AG04450 (cell line): ENCODE results near the gene ADARB2. TPM values are rescaled to one million over a fixed set of nuclear protein-coding genes. Genes with fewer than 3 reads are reported as not detected.

Experiments used
- CTCF ChIA-PET: fragments of 300-600, 350-600 bp; formaldehyde crosslinking; extraction: SDS; loops from one replicate; lab custom pipeline; 2022; ENCODE audit warnings: antibody characterized with exemption, inconsistent platforms; lab: Charles Lee
- POLR2A ChIA-PET: fragments of 350-600 bp; formaldehyde crosslinking; extraction: SDS; loops from one replicate; lab custom pipeline; 2021; ENCODE audit warnings: antibody characterized with exemption, inconsistent platforms; lab: Yijun Ruan, JAX
- DNase-seq: peaks from one replicate; pipeline ENCODE4 v3.0.0-alpha.2; 2011; ENCODE audit warnings: low read depth, low spot score
- H3K27ac ChIP-seq: one replicate; pipeline ENCODE4 v1.5.1; 2012; ENCODE audit warnings: low read depth, low read length, control low read depth
- H3K27me3 ChIP-seq: one replicate; pipeline ENCODE4 v1.6.0; 2012; ENCODE audit warnings: low read length; ENCODE audit not compliant: control insufficient read depth, insufficient read depth
- H3K4me3 ChIP-seq: 2 replicates; pipeline ENCODE4 v1.5.1; 2011; ENCODE audit warnings: mild to moderate bottlenecking, low read depth, low read length, control low read depth
- H3K9me3 ChIP-seq: 2 replicates; pipeline ENCODE4 v1.5.1; 2012; ENCODE audit warnings: low read length; ENCODE audit not compliant: control insufficient read depth, insufficient read depth
- CTCF ChIP-seq: IDR thresholded peaks from 2 replicates; pipeline ENCODE4 v1.5.1; 2011; ENCODE audit warnings: low read depth, low read length, control low read depth, inconsistent platforms
- polyA plus RNA-seq: library from polyadenylated mRNA; depleted of rRNA; stranded (reverse); fragments of >200 nt; gene quantifications from 2 replicates; pipeline ENCODE4 v1.2.3, GENCODE V29; 2011

The ADARB2 gene
- polyA plus RNA-seq, 1 experiment = not detected

- TF ChIP-seq CTCF = no peak
- Histone ChIP-seq H3K27ac (no peak overlapping the region), H3K4me3 (no peak overlapping the region), H3K9me3 (peaks cover 64% of the 10 kb centered on the region), H3K27me3 (no peaks in the 10 kb centered on the region)
- CTCF ChIA-PET = no interaction called here
- POLR2A ChIA-PET = no interaction called here
- no peak for DNase-seq
Observed at GRCh38 chr10:1600861-1601260, 136.5 kb downstream of the ADARB2 start.

- no peak overlapping the region for H3K4me3 ChIP-seq
- DNase-seq = no peak
- no peak overlapping the region for H3K27ac ChIP-seq
- peaks cover 78% of the 10 kb centered on the region for H3K9me3 ChIP-seq
- no peak for TF ChIP-seq CTCF
- H3K27me3 ChIP-seq = no peaks in the 10 kb centered on the region
- ChIA-PET POLR2A (no interaction called here), CTCF (no interaction called here)
Observed at GRCh38 chr10:1598393-1599153, 138.8 kb downstream of the ADARB2 start.

- no peak for TF ChIP-seq CTCF
Observed at GRCh38 chr10:1597370-1598146, 139.8 kb downstream of the ADARB2 start.

GRCh38 chr10:1596482-1597099 lies 140.7 kb downstream of the ADARB2 start:
- DNase-seq = no peak
- Histone ChIP-seq H3K9me3 (peaks cover 76% of the 10 kb centered on the region), H3K27ac (no peak overlapping the region), H3K4me3 (no peak overlapping the region), H3K27me3 (no peaks in the 10 kb centered on the region)
- TF ChIP-seq CTCF = no peak
- ChIA-PET CTCF (no interaction called here), POLR2A (no interaction called here)

More at GRCh38 chr10:1597370-1598146, 139.8 kb downstream of the ADARB2 start:
- CTCF ChIA-PET = no interaction called here
- H3K27me3 ChIP-seq = no peaks in the 10 kb centered on the region
- POLR2A ChIA-PET = no interaction called here
- H3K9me3 ChIP-seq = peaks cover 77% of the 10 kb centered on the region
- no peak overlapping the region for H3K4me3 ChIP-seq
- no peak for DNase-seq
- H3K27ac ChIP-seq = no peak overlapping the region

- no peak for DNase-seq
- Histone ChIP-seq H3K4me3 (no peak overlapping the region), H3K27me3 (no peaks in the 10 kb centered on the region), H3K27ac (no peak overlapping the region), H3K9me3 (peaks cover 76% of the 10 kb centered on the region)
- POLR2A ChIA-PET = no interaction called here
- no peak for TF ChIP-seq CTCF
- CTCF ChIA-PET = no interaction called here
Observed at GRCh38 chr10:1595726-1596125, 141.6 kb downstream of the ADARB2 start.
